Caco-2 (cell line): ENCODE results near the gene CDH11. TPM values are rescaled to one million over a fixed set of nuclear protein-coding genes. Genes with fewer than 3 reads are reported as not detected.

ENCODE experiments used
- BruUV-seq: library from RNA; stranded (reverse); fragments of 400-500 nt; replicated peaks from 2 replicates; lab custom pipeline; 2021; lab: Mats Ljungman, UMichigan
- CTCF ChIA-PET: fragments of 300-600 bp; sonication (Branson Sonifier 250); formaldehyde crosslinking; loops from one replicate; lab custom pipeline; 2022; ENCODE audit warnings: antibody characterized with exemption; lab: Charles Lee
- POLR2A ChIA-PET: fragments of 300-600 bp; sonication (Branson Sonifier 250); formaldehyde crosslinking; loops from one replicate; lab custom pipeline; 2022; ENCODE audit warnings: antibody characterized with exemption; lab: Charles Lee
- DNase-seq, 2 experiments: peaks; one replicate each; pipeline versions ENCODE4 v3.0.0 to v3.0.0-alpha.2; 2020 to 2022
- H3K27me3 ChIP-seq: replicated peaks from 2 replicates; pipeline ENCODE4 v1.6.0; 2011; ENCODE audit warnings: low read length; ENCODE audit not compliant: control insufficient read depth, insufficient read depth
- H3K36me3 ChIP-seq: 2 replicates; pipeline ENCODE4 v1.5.1; 2011; ENCODE audit warnings: low read length; ENCODE audit not compliant: control insufficient read depth, insufficient read depth
- H3K4me1 ChIP-seq: fragments of 250-450 bp; sonication (Bioruptor Pico); 2 replicates; pipeline ENCODE4 v1.5.1; 2020; ENCODE audit warnings: mild to moderate bottlenecking
- H3K4me3 ChIP-seq: 2 replicates; pipeline ENCODE4 v1.5.1; 2011; ENCODE audit warnings: low read depth, mild to moderate bottlenecking, control low read depth, low read length
- H3K9me3 ChIP-seq: fragments of 250-450 bp; sonication (Bioruptor Pico); 2 replicates; pipeline ENCODE4 v1.5.1; 2020; ENCODE audit warnings: mild to moderate bottlenecking, moderate library complexity
- H3K27ac Mint-ChIP-seq: one replicate; pipeline ENCODE4 v1.8.0; 2022; ENCODE audit warnings: mixed read lengths; ENCODE audit not compliant: unreplicated experiment
- H3K27me3 Mint-ChIP-seq: one replicate; pipeline ENCODE4 v1.8.0; 2022; ENCODE audit warnings: mixed read lengths; ENCODE audit not compliant: insufficient read depth, unreplicated experiment
- H3K36me3 Mint-ChIP-seq: one replicate; pipeline ENCODE4 v1.8.0; 2022; ENCODE audit warnings: mild to moderate bottlenecking, mixed read lengths; ENCODE audit not compliant: insufficient read depth, unreplicated experiment
- H3K4me1 Mint-ChIP-seq: one replicate; pipeline ENCODE4 v1.8.0; 2022; ENCODE audit warnings: low read depth, mixed read lengths; ENCODE audit not compliant: unreplicated experiment
- H3K4me3 Mint-ChIP-seq: one replicate; pipeline ENCODE4 v1.8.0; 2022; ENCODE audit warnings: mild to moderate bottlenecking, moderate library complexity, mixed read lengths; ENCODE audit not compliant: unreplicated experiment
- H3K9me3 Mint-ChIP-seq: one replicate; pipeline ENCODE4 v1.8.0; 2022; ENCODE audit warnings: mixed read lengths; ENCODE audit not compliant: unreplicated experiment
- CTCF ChIP-seq, 2 experiments: fragments of 200-600 bp in 1 of 2; IDR thresholded peaks; 1 replicate in 1 of 2; 2 replicates in 1 of 2; pipeline versions ENCODE4 v1.5.1 to v1.8.0; 2011 to 2022; ENCODE audit warnings: antibody characterized with exemption in 1 of 2, control low read depth in 1 of 2, inconsistent platforms in 1 of 2, low read depth in 1 of 2, low read length in 1 of 2, mild to moderate bottlenecking in 1 of 2, moderate library complexity in 1 of 2; ENCODE audit not compliant: insufficient read depth in 1 of 2, severe bottlenecking in 1 of 2, unreplicated experiment in 1 of 2
- intact Hi-C: fragments of 100-400 bp; cut with micrococcal nuclease; formaldehyde crosslinking; loops from one replicate; pipeline ENCODE4 v1.10.0; 2022; ENCODE audit not compliant: unreplicated experiment
- total RNA-seq: library from RNA; stranded (reverse); gene quantifications from 2 replicates; pipeline ENCODE4 v1.2.3, GENCODE V29; 2022

CDH11 gene
- total RNA-seq, 1 experiment from 2014 or later = not detected

DNA sequence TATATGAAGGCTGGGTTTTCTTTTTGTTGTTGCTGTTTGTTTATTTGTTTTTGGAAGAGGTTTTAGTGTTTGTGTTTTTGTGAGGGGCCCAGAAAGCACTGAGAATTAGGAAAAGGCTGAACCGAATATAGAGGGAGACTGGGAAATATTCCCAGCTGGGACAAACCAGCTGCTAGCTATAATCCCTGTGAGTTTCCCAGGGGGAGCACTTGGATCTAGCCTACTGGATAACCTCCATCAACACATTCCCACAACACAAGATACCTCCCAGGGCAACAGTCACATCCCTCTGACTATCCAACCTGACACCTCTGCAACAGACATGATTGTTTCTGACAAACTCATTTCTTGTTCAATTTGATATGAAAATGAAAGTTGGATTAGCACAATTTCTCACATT lies 16.7 kb downstream of the CDH11 start:
- Mint-ChIP-seq H3K27me3 (peaks cover 7% of the 10 kb centered on the region), H3K4me1 (no peaks in the 10 kb centered on the region), H3K4me3 (no peak overlapping the region), H3K27ac (no peak overlapping the region), H3K9me3 (no peaks in the 10 kb centered on the region), H3K36me3 (no peaks in the 10 kb centered on the region)
- ChIA-PET CTCF (no interaction called here), POLR2A (interaction anchor here (0.5 kb wide), 1 partner anchor 37 kb away, joined by 10 read pairs; no protein-coding TSS in a partner anchor)
- H3K4me3 ChIP-seq = no peak overlapping the region
- DNase-seq = no peak
- no TSS peak for BruUV-seq
- H3K36me3 ChIP-seq = no peaks in the 10 kb centered on the region
- intact Hi-C loops = no loop called here
- no peaks in the 10 kb centered on the region for H3K9me3 ChIP-seq
- no peak for TF ChIP-seq CTCF (IDR thresholded peaks at IDR 0.05; ENCODE audit: insufficient read depth in 1 of 2, low read depth in 1 of 2, low read length in 1 of 2, severe bottlenecking in 1 of 2, unreplicated experiment in 1 of 2)
- no peaks in the 10 kb centered on the region for H3K4me1 ChIP-seq
- H3K27me3 ChIP-seq = no peaks in the 10 kb centered on the region; the same call in 1 of the 2 replicates

GRCh38 chr16:65104471-65104870 lies 17.4 kb downstream of the CDH11 start:
- no peak for TF ChIP-seq CTCF (IDR thresholded peaks at IDR 0.05; ENCODE audit: insufficient read depth in 1 of 2, low read depth in 1 of 2, low read length in 1 of 2, severe bottlenecking in 1 of 2, unreplicated experiment in 1 of 2)

DNA sequence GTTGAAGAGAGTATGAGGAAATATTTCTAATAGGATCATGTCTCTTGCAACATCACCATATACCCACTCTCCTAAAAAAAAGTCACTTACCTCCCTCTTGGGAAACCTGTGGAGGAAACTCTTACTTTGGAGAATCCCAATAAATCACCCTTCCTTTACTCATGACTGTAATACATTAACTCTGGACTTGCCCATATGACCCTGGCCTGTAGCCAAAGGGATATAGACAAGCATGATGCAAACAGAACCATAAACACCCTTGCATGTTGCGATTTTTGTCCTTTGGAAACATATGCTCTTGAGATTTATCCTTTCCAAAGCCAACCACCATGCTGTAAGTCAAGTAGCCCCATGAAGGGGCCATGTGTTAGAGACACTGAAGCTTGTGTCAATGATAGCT lies 19.5 kb downstream of the CDH11 start:
- intact Hi-C loops = no loop called here
- no peaks in the 10 kb centered on the region; the same call in 1 of the 2 replicates for H3K27me3 ChIP-seq
- Mint-ChIP-seq H3K9me3 (no peaks in the 10 kb centered on the region), H3K27ac (no peak overlapping the region), H3K36me3 (no peaks in the 10 kb centered on the region), H3K4me3 (no peak overlapping the region), H3K27me3 (peaks cover 7% of the 10 kb centered on the region), H3K4me1 (no peaks in the 10 kb centered on the region)
- H3K4me1 ChIP-seq = no peaks in the 10 kb centered on the region
- POLR2A ChIA-PET = no interaction called here
- H3K9me3 ChIP-seq = no peaks in the 10 kb centered on the region
- CTCF ChIA-PET = no interaction called here
- TF ChIP-seq CTCF (IDR thresholded peaks at IDR 0.05; ENCODE audit: insufficient read depth in 1 of 2, low read depth in 1 of 2, low read length in 1 of 2, severe bottlenecking in 1 of 2, unreplicated experiment in 1 of 2) = no peak
- DNase-seq = no peak
- BruUV-seq = no TSS peak
- no peak overlapping the region for H3K4me3 ChIP-seq
- no peaks in the 10 kb centered on the region for H3K36me3 ChIP-seq

More at GRCh38 chr16:65104471-65104870, 17.4 kb downstream of the CDH11 start:
- Mint-ChIP-seq H3K27me3 (peaks cover 7% of the 10 kb centered on the region), H3K4me1 (no peaks in the 10 kb centered on the region), H3K9me3 (no peaks in the 10 kb centered on the region), H3K36me3 (no peaks in the 10 kb centered on the region), H3K27ac (no peak overlapping the region), H3K4me3 (no peak overlapping the region)
- no peaks in the 10 kb centered on the region for H3K36me3 ChIP-seq
- ChIA-PET POLR2A (no interaction called here), CTCF (no interaction called here)
- no peaks in the 10 kb centered on the region; the same call in 1 of the 2 replicates for H3K27me3 ChIP-seq
- H3K4me1 ChIP-seq = no peaks in the 10 kb centered on the region
- intact Hi-C loops = no loop called here
- DNase-seq = no peak
- H3K4me3 ChIP-seq = no peak overlapping the region
- BruUV-seq = no TSS peak
- H3K9me3 ChIP-seq = no peaks in the 10 kb centered on the region
